WTC11 (cell line): ENCODE results near the gene CASR. TPM values are rescaled to one million over a fixed set of nuclear protein-coding genes. Genes with fewer than 3 reads are reported as not detected.

Source experiments
- ATAC-seq: fragments of 200-7000 bp; cut with Tn5 transposase; 2 replicates; pipeline ENCODE4 v1.10.0; 2021; ENCODE audit warnings: mild to moderate bottlenecking, moderate library complexity
- CTCF ChIA-PET: fragments of 300-600 bp; sonication (Branson Sonifier 250); formaldehyde crosslinking; loops from one replicate; lab custom pipeline; 2021; ENCODE audit warnings: antibody characterized with exemption; lab: Charles Lee
- POLR2A ChIA-PET: fragments of 350-600 bp; sonication (Branson Sonifier 250); formaldehyde crosslinking; loops from one replicate; lab custom pipeline; 2021; ENCODE audit warnings: antibody characterized with exemption; lab: Charles Lee
- DNase-seq: peaks from one replicate; pipeline ENCODE4 v3.0.0; 2021; ENCODE audit warnings: low spot score
- H3K27ac Mint-ChIP-seq: 2 replicates; pipeline ENCODE4 v1.8.0; 2021; ENCODE audit warnings: mixed read lengths
- H3K27me3 Mint-ChIP-seq: 2 replicates; pipeline ENCODE4 v1.8.0; 2021; ENCODE audit warnings: low read depth, mild to moderate bottlenecking, moderate library complexity, mixed read lengths
- H3K36me3 Mint-ChIP-seq: 2 replicates; pipeline ENCODE4 v1.8.0; 2021; ENCODE audit warnings: mixed read lengths
- H3K4me1 Mint-ChIP-seq: 2 replicates; pipeline ENCODE4 v1.8.0; 2022; ENCODE audit warnings: mixed read lengths
- H3K4me3 Mint-ChIP-seq: 2 replicates; pipeline ENCODE4 v1.8.0; 2021; ENCODE audit warnings: mild to moderate bottlenecking, moderate library complexity, mixed read lengths
- H3K9me3 Mint-ChIP-seq: 2 replicates; pipeline ENCODE4 v1.8.0; 2021; ENCODE audit warnings: mixed read lengths
- MYBL2 ChIP-seq: sonication (generic); formaldehyde crosslinking; IDR thresholded peaks from 2 replicates; pipeline ENCODE4 v1.8.1; 2023; ENCODE audit warnings: mild to moderate bottlenecking, moderate library complexity, missing genetic modification reagents
- OVOL2 ChIP-seq: fragments of 250-450 bp; sonication (Bioruptor Pico); IDR thresholded peaks from 2 replicates; pipeline ENCODE4 v1.9.0; 2021; ENCODE audit warnings: mild to moderate bottlenecking, borderline replicate concordance
- PRRX2 ChIP-seq: fragments of 250-450 bp; sonication (Bioruptor Pico); IDR thresholded peaks from 2 replicates; pipeline ENCODE4 v1.8.0; 2021; ENCODE audit warnings: mild to moderate bottlenecking
- TEAD1 ChIP-seq: sonication (generic); formaldehyde crosslinking; IDR thresholded peaks from 2 replicates; pipeline ENCODE4 v1.8.0; 2022; ENCODE audit warnings: mild to moderate bottlenecking, missing genetic modification reagents
- TP53 ChIP-seq: sonication (generic); formaldehyde crosslinking; IDR thresholded peaks from 2 replicates; pipeline ENCODE4 v1.8.1; 2023; ENCODE audit warnings: mild to moderate bottlenecking, missing genetic modification reagents
- ZNF121 ChIP-seq: sonication (generic); formaldehyde crosslinking; IDR thresholded peaks from 2 replicates; pipeline ENCODE4 v1.8.0; 2023; ENCODE audit warnings: missing genetic modification reagents
- ZNF232 ChIP-seq: sonication (generic); formaldehyde crosslinking; IDR thresholded peaks from 2 replicates; pipeline ENCODE4 v1.8.0; 2022; ENCODE audit warnings: mild to moderate bottlenecking, missing genetic modification reagents
- ZNF671 ChIP-seq: fragments of 250-450 bp; sonication (Bioruptor Pico); IDR thresholded peaks from 2 replicates; pipeline ENCODE4 v1.8.0; 2021; ENCODE audit warnings: mild to moderate bottlenecking
- total RNA-seq: library from RNA; stranded (reverse); gene quantifications from 3 replicates; pipeline ENCODE4 v1.2.3, GENCODE V29; 2021
- TF ChIP-seq, protein P1 (sequence below): fragments of 250-450 bp; sonication (Bioruptor Pico); IDR thresholded peaks from 2 replicates; pipeline ENCODE4 v1.9.0; 2021; ENCODE audit warnings: mild to moderate bottlenecking, borderline replicate concordance
- TF ChIP-seq, protein P2 (sequence below): fragments of 250-450 bp; sonication (Bioruptor Pico); IDR thresholded peaks from 2 replicates; pipeline ENCODE4 v1.9.0; 2021; ENCODE audit warnings: mild to moderate bottlenecking
- TF ChIP-seq, protein P3 (sequence below): sonication (generic); formaldehyde crosslinking; IDR thresholded peaks from 2 replicates; pipeline ENCODE4 v1.8.1; 2023; ENCODE audit warnings: mild to moderate bottlenecking, missing genetic modification reagents
- TF ChIP-seq, protein P4 (sequence below): fragments of 250-450 bp; sonication (Bioruptor Pico); IDR thresholded peaks from 2 replicates; pipeline ENCODE4 v1.9.0; 2021; ENCODE audit warnings: moderate library complexity, mild to moderate bottlenecking, inconsistent platforms, borderline replicate concordance
- TF ChIP-seq, protein P5 (sequence below): sonication (generic); formaldehyde crosslinking; IDR thresholded peaks from 2 replicates; pipeline ENCODE4 v1.8.1; 2022; ENCODE audit warnings: mild to moderate bottlenecking, missing genetic modification reagents, moderate library complexity, borderline replicate concordance
- TF ChIP-seq, protein P6 (sequence below): fragments of 250-450 bp; sonication (Bioruptor Pico); IDR thresholded peaks from 2 replicates; pipeline ENCODE4 v1.8.0; 2021; ENCODE audit warnings: mild to moderate bottlenecking
- TF ChIP-seq, protein P7 (sequence below): sonication (generic); formaldehyde crosslinking; IDR thresholded peaks from 2 replicates; pipeline ENCODE4 v1.8.1; 2023; ENCODE audit warnings: mild to moderate bottlenecking, missing genetic modification reagents, borderline replicate concordance
- TF ChIP-seq, protein P8 (sequence below): sonication (generic); formaldehyde crosslinking; IDR thresholded peaks from 2 replicates; pipeline ENCODE4 v1.8.0; 2022; ENCODE audit warnings: mild to moderate bottlenecking, missing genetic modification reagents

CASR gene
- total RNA-seq, 1 experiment from 2014 or later = 0.24 TPM

DNA sequence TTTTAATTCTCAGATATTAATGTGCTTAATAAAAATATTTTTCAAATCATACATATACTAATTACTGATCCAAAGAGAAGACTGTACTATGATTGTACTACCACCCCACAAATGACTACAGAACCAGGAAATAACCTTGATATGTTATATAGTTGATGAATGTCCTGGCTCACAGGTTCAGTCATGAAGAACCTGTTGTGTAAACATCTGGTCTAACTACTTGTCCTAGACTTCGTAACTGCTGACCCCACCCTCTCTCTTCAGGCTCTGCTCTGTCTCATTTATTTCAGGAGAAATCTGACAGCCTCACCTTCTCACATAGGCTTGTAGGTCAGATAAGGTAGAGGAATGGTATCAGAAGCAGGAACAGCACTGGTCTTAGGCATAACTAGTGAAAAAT is 126.9 kb downstream of the CASR start (continued):
- TF ChIP-seq, protein P1, sequence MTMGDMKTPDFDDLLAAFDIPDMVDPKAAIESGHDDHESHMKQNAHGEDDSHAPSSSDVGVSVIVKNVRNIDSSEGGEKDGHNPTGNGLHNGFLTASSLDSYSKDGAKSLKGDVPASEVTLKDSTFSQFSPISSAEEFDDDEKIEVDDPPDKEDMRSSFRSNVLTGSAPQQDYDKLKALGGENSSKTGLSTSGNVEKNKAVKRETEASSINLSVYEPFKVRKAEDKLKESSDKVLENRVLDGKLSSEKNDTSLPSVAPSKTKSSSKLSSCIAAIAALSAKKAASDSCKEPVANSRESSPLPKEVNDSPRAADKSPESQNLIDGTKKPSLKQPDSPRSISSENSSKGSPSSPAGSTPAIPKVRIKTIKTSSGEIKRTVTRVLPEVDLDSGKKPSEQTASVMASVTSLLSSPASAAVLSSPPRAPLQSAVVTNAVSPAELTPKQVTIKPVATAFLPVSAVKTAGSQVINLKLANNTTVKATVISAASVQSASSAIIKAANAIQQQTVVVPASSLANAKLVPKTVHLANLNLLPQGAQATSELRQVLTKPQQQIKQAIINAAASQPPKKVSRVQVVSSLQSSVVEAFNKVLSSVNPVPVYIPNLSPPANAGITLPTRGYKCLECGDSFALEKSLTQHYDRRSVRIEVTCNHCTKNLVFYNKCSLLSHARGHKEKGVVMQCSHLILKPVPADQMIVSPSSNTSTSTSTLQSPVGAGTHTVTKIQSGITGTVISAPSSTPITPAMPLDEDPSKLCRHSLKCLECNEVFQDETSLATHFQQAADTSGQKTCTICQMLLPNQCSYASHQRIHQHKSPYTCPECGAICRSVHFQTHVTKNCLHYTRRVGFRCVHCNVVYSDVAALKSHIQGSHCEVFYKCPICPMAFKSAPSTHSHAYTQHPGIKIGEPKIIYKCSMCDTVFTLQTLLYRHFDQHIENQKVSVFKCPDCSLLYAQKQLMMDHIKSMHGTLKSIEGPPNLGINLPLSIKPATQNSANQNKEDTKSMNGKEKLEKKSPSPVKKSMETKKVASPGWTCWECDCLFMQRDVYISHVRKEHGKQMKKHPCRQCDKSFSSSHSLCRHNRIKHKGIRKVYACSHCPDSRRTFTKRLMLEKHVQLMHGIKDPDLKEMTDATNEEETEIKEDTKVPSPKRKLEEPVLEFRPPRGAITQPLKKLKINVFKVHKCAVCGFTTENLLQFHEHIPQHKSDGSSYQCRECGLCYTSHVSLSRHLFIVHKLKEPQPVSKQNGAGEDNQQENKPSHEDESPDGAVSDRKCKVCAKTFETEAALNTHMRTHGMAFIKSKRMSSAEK (CRISPR knock-in tag) = no peak

DNA sequence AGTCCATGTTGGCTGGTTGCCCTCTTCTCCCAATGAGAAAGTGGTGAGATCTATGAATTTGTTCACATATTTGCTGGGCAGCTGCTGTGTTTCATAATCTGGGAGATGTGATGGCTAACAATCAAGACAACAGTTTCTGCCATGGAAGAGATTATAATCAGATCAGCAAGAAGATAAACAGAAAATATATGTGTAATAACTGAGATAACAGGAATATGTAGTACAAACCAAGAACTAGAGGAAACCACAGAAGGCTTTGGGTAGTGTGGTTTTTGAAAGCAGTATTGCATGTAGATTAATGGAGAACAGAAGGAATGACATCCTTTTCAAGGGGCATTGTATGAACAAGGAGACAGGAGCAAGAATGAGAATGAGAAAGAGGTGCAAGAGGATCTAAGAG is 129.4 kb downstream of the CASR start:
- H3K4me3 Mint-ChIP-seq = no peak overlapping the region
- TF ChIP-seq, protein P2, sequence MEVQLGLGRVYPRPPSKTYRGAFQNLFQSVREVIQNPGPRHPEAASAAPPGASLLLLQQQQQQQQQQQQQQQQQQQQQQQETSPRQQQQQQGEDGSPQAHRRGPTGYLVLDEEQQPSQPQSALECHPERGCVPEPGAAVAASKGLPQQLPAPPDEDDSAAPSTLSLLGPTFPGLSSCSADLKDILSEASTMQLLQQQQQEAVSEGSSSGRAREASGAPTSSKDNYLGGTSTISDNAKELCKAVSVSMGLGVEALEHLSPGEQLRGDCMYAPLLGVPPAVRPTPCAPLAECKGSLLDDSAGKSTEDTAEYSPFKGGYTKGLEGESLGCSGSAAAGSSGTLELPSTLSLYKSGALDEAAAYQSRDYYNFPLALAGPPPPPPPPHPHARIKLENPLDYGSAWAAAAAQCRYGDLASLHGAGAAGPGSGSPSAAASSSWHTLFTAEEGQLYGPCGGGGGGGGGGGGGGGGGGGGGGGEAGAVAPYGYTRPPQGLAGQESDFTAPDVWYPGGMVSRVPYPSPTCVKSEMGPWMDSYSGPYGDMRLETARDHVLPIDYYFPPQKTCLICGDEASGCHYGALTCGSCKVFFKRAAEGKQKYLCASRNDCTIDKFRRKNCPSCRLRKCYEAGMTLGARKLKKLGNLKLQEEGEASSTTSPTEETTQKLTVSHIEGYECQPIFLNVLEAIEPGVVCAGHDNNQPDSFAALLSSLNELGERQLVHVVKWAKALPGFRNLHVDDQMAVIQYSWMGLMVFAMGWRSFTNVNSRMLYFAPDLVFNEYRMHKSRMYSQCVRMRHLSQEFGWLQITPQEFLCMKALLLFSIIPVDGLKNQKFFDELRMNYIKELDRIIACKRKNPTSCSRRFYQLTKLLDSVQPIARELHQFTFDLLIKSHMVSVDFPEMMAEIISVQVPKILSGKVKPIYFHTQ (CRISPR knock-in tag) = no peak
- TF ChIP-seq ZNF121 (CRISPR knock-in tag) (no peak), OVOL2 (CRISPR knock-in tag) (no peak), ZNF232 (CRISPR knock-in tag) (no peak), TP53 (no peak), ZNF671 (no peak), PRRX2 (no peak)
- TF ChIP-seq, protein P3, sequence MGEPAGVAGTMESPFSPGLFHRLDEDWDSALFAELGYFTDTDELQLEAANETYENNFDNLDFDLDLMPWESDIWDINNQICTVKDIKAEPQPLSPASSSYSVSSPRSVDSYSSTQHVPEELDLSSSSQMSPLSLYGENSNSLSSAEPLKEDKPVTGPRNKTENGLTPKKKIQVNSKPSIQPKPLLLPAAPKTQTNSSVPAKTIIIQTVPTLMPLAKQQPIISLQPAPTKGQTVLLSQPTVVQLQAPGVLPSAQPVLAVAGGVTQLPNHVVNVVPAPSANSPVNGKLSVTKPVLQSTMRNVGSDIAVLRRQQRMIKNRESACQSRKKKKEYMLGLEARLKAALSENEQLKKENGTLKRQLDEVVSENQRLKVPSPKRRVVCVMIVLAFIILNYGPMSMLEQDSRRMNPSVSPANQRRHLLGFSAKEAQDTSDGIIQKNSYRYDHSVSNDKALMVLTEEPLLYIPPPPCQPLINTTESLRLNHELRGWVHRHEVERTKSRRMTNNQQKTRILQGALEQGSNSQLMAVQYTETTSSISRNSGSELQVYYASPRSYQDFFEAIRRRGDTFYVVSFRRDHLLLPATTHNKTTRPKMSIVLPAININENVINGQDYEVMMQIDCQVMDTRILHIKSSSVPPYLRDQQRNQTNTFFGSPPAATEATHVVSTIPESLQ (CRISPR knock-in tag) = no peak
- TF ChIP-seq, protein P4, sequence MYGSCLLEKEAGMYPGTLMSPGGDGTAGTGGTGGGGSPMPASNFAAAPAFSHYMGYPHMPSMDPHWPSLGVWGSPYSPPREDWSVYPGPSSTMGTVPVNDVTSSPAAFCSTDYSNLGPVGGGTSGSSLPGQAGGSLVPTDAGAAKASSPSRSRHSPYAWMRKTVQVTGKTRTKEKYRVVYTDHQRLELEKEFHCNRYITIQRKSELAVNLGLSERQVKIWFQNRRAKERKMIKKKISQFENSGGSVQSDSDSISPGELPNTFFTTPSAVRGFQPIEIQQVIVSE = no peak
- TF ChIP-seq, protein P5, sequence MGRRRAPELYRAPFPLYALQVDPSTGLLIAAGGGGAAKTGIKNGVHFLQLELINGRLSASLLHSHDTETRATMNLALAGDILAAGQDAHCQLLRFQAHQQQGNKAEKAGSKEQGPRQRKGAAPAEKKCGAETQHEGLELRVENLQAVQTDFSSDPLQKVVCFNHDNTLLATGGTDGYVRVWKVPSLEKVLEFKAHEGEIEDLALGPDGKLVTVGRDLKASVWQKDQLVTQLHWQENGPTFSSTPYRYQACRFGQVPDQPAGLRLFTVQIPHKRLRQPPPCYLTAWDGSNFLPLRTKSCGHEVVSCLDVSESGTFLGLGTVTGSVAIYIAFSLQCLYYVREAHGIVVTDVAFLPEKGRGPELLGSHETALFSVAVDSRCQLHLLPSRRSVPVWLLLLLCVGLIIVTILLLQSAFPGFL (CRISPR knock-in tag) = no peak
- H3K27ac Mint-ChIP-seq = no peak overlapping the region
- peaks cover 3% of the 10 kb centered on the region; the same call in 1 of the 2 replicates for H3K9me3 Mint-ChIP-seq
- POLR2A ChIA-PET = no interaction called here
- ATAC-seq (no peak), DNase-seq (no peak)
- CTCF ChIA-PET = interaction anchor here (1.0 to 1.6 kb wide), 2 partner anchors 71 to 317 kb away, joined by 4 read pairs; partner anchors contain the start of gene FAM162A
- H3K4me1 Mint-ChIP-seq = peaks cover 16% of the 10 kb centered on the region
- H3K36me3 Mint-ChIP-seq = no peaks in the 10 kb centered on the region
- H3K27me3 Mint-ChIP-seq = no peaks in the 10 kb centered on the region

DNA sequence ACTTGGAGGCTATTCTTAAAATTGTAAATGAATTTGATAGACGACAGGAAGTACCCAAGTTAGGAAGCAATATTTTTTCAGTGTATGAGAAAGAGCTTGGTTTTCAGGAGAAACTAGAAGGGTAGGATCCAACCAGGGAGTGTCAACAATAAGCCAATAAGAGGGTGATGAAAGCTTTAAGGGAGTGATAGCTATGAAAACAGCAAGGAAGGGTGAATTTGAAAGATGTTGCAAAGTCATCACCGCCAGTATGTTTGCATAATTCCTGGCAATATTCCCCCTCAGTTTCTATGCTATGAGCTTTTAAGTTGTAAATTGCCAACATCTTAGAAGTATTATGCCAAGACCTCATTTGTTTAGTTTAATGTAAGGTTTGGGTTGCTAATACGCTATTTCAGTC is 129.8 kb downstream of the CASR start:
- H3K4me3 Mint-ChIP-seq = no peak overlapping the region
- peaks cover 16% of the 10 kb centered on the region for H3K4me1 Mint-ChIP-seq
- no peak for DNase-seq
- ChIA-PET POLR2A (no interaction called here), CTCF (interaction anchor here (1.0 to 1.6 kb wide), 2 partner anchors 71 to 317 kb away, joined by 4 read pairs; partner anchors contain the start of gene FAM162A)
- no peak for ATAC-seq
- no peaks in the 10 kb centered on the region; the same call in 1 of the 2 replicates for H3K27me3 Mint-ChIP-seq
- no peak overlapping the region for H3K27ac Mint-ChIP-seq
- peaks cover 7% of the 10 kb centered on the region for H3K9me3 Mint-ChIP-seq
- H3K36me3 Mint-ChIP-seq = no peaks in the 10 kb centered on the region
- TF ChIP-seq MYBL2 (no peak), TEAD1 (CRISPR knock-in tag) (no peak)
- TF ChIP-seq, protein P6, sequence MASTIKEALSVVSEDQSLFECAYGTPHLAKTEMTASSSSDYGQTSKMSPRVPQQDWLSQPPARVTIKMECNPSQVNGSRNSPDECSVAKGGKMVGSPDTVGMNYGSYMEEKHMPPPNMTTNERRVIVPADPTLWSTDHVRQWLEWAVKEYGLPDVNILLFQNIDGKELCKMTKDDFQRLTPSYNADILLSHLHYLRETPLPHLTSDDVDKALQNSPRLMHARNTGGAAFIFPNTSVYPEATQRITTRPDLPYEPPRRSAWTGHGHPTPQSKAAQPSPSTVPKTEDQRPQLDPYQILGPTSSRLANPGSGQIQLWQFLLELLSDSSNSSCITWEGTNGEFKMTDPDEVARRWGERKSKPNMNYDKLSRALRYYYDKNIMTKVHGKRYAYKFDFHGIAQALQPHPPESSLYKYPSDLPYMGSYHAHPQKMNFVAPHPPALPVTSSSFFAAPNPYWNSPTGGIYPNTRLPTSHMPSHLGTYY = no peak
- TF ChIP-seq, protein P7, sequence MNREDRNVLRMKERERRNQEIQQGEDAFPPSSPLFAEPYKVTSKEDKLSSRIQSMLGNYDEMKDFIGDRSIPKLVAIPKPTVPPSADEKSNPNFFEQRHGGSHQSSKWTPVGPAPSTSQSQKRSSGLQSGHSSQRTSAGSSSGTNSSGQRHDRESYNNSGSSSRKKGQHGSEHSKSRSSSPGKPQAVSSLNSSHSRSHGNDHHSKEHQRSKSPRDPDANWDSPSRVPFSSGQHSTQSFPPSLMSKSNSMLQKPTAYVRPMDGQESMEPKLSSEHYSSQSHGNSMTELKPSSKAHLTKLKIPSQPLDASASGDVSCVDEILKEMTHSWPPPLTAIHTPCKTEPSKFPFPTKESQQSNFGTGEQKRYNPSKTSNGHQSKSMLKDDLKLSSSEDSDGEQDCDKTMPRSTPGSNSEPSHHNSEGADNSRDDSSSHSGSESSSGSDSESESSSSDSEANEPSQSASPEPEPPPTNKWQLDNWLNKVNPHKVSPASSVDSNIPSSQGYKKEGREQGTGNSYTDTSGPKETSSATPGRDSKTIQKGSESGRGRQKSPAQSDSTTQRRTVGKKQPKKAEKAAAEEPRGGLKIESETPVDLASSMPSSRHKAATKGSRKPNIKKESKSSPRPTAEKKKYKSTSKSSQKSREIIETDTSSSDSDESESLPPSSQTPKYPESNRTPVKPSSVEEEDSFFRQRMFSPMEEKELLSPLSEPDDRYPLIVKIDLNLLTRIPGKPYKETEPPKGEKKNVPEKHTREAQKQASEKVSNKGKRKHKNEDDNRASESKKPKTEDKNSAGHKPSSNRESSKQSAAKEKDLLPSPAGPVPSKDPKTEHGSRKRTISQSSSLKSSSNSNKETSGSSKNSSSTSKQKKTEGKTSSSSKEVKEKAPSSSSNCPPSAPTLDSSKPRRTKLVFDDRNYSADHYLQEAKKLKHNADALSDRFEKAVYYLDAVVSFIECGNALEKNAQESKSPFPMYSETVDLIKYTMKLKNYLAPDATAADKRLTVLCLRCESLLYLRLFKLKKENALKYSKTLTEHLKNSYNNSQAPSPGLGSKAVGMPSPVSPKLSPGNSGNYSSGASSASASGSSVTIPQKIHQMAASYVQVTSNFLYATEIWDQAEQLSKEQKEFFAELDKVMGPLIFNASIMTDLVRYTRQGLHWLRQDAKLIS (CRISPR knock-in tag) = no peak
- TF ChIP-seq, protein P8, sequence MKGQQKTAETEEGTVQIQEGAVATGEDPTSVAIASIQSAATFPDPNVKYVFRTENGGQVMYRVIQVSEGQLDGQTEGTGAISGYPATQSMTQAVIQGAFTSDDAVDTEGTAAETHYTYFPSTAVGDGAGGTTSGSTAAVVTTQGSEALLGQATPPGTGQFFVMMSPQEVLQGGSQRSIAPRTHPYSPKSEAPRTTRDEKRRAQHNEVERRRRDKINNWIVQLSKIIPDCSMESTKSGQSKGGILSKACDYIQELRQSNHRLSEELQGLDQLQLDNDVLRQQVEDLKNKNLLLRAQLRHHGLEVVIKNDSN (CRISPR knock-in tag) = no peak
